GM19455 (cell line): Measurements from ENCODE around the gene VAV2.

ENCODE experiments used
- ATAC-seq: cut with Tn5 transposase; IDR thresholded peaks from one replicate; pipeline ENCODE4 v1.9.1; 2021; ENCODE audit not compliant: unreplicated experiment

Gene VAV2

GRCh38 chr9:133991964-133992779 lies at the start of gene VAV2:
Gene VAV2 (minus strand): TSS chr9:133992324. CDS start chr9:133992278, 46 bp downstream.
- ATAC-seq, result peak; percentile 53

DNA sequence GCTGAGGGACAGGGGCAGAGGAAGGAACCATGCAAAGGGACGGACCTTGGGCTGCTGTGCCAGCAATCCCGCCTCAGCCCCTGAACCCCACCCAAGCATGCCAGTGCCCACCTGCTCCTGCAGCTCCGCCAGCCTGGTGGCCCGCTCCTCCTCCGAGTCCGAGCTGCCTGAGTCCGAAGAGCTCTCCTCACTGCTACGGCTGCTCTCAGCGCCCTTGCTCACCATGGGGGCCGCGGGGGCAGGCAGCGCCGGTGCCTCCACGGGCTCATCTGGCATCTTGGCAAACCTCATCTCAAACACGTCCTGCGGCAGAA lies 49.5 kb upstream of the VAV2 start:
- no peak for ATAC-seq

DNA sequence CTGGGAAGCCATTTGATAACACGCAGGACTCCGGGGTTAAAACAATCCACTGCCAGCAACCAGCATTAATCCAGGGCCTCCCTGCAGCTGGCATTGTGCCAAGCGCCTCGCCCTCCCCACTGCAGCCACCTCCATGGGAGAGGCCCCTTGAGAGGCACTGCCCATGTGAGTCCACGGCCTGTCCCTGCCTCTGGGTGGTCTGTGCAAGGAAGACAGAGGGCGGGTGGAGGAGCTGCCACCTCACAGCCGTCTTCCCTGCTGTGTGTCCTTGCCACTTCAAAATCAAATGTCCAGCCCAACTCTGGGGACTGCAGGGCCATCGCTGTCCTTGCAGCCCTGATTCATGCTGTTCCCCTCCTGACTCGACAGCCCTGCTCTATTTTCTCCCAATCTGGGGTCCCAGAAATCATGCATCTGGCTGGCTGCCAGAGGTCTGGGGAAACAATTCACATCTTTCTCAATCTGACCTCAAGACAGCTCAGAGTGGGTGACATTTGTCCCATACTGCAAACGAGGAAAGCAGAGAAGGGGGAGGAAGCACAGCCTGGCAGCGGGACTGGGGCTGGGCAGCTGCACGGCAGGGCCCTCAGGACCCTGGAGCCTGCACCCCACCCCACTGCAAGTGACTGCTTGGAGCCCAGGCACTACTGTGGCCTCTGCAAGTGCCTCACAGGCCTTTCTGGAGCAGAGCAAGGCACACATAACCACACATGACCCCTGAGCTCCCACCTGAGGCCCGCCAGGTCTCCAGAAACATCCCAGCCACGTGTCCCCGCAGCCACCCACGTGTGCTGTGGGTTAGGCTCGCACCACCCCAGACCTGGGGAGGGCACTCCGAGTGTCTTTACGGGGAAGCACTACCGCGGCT lies 48.9 kb upstream of the VAV2 start:
- ATAC-seq, result no peak

DNA sequence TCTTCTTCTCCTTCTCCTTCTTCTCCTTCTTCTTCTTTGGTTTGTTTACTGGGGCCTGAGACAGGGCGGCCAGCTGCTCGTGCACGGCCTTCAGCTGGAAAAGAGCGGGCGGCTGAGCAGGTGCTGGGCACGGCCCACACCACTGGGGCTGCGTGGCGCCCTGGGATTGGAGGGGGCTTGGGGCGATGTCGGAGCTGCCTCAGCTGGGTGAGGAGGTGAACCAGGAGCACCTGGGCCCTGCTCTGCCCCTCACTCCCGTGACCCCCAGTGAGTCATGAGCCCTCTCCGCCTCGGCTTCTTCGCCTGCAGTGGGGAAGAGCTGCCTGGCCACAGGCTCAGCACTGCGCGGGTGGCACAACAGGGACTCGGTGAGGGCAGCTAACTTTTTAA lies 48.0 kb upstream of the VAV2 start:
- ATAC-seq, result no peak

- ATAC-seq, result no peak
Observed at GRCh38 chr9:134039386-134040175, 47.5 kb upstream of the VAV2 start.

GRCh38 chr9:134037641-134038040 lies 45.5 kb upstream of the VAV2 start:
- ATAC-seq, result no peak

DNA sequence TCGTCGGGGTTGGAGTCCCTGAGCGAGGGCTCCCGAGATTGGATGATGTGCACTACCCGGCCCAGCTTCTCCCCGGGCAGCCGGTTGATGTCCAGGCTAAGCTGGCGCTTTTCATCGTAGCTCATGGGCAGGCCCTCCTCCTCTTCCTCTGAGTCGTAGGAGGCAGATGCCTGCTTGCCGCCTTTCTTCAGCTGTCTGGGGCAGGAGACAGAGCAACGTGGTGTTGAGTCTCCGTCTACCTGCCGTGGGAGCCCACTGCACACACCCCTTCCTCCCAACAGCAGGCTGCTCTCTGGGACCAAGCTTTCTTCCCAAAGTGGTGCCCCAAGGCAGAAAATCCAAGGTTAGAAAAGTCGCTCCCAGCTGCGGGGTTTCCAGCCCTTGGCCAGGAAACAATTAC lies 44.0 kb upstream of the VAV2 start:
- ATAC-seq, result no peak

DNA sequence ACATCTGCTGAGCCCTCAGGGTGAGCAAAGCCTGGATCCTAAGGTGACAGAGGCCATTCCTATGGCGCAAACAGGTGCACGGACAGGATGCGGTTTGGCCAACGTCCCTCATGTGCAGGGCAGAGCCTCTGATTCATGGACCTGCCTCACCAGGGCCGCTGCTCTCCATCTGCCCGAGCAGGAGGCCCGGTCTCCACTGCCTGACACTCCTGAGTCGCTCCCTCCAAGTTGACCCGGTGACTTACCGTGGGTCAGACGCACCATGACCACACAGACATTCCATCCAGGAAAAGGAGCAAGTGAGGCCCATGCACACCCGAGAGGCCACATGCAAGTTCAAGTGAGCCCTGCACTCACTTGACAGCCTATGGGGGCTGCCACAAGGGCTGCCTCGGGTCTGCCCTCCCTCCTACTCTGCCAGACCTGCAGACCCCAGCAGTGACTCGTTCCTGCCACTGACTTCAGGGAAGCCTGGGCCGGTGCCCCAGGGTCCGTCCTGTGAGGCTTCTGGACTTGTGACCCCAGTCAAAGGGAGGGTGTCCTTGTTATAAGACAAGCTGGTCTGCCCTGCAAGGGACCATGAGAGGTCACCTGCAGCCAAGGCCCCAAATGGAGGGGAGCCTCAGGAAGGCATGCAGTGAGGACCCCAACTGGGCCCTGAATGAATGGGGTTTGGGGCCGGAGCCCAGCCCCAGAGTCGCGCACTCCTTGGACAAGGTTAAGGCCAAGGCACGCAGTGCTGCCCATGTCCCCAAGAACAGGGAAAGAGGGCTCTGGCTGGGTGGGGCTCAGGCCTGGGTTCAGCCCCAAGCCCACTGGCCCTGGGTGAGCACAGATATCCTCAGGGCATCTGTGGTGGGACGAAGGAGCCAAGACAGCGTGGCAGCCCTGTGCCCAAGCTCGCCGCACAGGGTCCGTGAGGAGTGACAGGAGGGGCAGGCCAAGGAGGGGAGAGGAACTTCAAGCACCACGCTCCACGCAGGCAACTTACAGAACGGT lies 43.2 kb upstream of the VAV2 start:
- no peak for ATAC-seq

DNA sequence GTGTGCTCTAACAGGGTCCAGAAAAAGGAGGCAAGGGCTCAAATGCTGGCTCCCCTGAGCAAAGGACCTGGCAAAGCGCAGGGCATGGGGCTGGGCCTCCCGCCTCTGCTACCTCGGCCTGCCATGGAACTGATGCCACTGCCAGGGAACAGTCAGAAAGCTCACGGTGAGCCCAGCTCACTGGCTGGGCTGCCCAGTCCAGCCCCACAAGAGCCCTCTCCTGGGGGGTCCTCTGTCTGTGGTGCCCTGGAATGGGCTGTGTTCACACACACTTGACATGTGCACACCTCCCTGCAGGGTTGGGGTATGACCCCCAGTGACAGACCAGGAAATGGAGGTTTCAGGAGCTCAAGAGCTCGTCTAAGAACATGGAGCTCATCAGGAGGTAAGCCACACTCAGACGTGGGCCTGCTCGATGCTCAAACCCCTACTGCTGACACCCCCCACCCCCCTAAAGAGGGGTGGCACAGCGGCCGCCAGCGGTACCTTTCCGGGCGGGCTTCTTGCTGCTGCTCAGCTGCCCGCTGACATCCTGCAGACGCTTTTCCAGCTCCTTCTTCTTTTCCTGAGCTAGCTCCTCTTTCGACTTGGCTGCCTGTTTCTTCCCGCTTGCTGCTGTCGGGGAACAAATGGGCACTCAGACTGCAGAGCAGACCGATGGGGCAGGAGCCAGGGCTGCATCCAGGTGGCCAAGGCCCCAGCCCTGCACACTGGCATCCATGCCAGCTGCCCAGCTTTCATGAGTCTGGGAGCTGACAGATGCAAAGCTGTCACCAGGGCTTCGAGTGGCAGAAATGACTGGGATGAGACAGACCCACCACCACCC lies 42.3 kb upstream of the VAV2 start:
- ATAC-seq, result no peak

GRCh38 chr9:134033516-134034214 lies 41.5 kb upstream of the VAV2 start:
- ATAC-seq, result no peak

DNA sequence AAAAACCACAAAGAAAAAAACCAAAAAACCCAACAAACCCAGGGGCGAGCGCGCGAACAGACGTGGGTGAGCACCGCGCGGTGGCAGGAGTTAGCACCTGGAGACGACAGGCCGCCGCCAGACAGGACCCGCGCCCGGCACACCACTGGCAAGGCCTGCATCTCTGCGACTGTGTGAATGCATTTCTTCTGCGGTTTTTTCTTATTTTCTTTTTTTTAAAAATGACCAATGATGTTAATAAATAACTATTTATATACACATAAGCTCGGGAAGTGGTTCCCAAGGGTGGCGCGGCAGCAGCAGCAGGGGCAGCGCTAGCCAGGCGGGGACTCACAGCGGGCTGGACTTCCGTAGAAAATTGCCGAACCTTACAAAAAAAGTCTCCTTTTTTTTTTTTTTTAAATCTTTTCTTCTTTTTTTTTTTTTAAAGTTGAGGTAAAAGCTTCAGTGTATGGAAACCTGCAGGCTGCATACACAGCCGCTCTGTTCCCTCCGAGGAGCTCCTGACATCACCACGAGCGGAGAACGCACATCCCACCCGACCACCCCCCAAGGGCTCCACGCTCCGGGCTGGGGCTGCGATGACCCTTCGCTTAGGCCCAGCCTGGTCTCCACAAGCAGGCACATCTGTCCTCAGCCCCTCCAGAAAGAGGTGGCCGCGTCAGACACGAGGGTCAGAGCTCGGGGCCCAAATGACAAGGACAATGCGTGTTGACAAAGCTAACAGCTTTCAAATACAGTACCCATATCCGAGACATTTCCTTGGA lies 40.5 kb upstream of the VAV2 start:
- ATAC-seq, result no peak

DNA sequence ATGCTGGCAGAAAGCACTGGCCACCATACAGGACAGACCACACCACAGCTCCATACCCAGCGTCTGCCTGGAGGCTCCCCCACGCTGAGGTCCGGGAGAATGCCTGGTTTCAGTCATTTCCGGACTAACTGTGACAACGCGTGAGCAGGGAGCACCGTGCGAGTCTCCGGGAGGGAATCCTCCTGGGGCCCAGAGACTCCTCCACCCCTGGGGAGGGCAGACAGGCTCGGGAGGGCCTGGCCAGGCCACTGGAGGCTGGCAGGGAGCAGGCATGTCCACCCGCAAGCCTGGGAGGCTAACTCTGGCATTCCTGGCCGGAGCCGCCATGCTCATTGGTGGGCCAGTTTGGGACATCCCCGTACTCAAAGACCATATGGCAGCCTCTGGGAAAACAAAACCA lies 39.7 kb upstream of the VAV2 start:
- no peak for ATAC-seq

DNA sequence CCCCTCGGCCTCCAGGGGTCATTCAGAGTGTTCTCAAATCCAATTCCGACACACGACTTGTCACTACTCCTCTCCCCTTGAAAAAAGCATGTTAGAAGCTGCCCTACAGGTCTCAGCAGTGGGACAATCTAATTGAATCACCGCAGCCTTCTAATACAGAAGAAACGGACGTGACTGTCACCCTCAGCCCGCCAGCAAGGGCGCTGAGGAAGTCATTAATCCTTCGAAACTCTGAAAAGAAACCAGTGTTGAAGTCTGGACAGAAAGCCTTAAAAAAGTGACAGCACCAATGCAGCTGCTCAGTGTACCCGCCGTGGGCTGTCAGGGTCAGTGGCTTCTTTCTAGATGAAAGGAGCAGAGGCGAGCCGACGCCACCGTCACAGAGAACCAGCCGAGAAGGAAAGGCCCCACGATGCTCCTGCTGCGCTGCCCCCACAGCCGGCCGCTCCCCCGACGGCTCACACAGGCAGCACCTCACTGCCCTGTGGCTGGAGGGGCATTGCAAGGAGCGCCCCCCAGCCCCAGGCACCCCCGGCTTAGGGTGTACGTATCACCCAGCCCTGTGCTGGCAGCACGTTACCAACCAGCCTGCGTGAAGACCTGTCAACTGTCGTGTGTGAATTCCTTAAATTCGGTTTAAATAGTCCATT lies 38.8 kb upstream of the VAV2 start:
- ATAC-seq, result no peak

- ATAC-seq, result no peak
Observed at GRCh38 chr9:134029248-134030226, 37.4 kb upstream of the VAV2 start.

DNA sequence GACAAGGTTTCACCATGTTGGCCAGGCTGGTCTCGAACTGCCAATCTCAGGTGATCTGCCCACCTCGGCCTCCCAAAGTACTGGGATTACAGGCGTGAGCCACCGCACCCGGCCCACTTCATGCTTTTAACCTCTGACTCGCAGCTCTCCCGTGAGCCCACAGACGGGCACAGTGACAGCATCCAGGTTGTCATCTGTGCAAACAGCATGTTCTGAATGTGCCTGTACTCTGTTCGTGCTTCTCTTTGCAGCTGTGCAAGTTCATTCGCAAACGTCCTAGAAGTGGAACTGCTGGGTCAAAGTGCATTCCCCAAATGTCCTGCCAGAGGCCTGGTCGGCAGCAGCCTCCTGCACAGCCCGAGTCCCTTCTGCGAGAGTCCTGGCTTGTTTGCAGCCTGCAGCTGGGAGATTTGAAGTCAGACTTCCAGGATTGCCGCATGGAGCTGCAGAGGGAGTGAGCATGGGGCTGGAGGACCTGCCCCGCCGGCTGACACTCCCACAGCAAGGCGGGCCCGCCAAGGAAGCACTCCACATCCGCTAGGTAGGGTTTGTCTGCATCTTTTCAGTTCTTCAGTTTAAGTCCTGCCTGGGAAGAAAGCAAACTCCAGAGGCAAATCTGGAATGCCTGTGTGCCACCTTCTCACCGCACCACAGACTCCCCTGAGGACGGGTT lies 36.6 kb upstream of the VAV2 start:
- ATAC-seq, result no peak

GRCh38 chr9:134028076-134028475 lies 36.0 kb upstream of the VAV2 start:
- no peak for ATAC-seq
